ENCODE data around the gene CARS1. TPM values are rescaled to one million over a fixed set of nuclear protein-coding genes. Genes with fewer than 3 reads are reported as not detected.

Gene CARS1
- total RNA-seq, 1 donor from 2014 or later = 59.2 TPM

DNA sequence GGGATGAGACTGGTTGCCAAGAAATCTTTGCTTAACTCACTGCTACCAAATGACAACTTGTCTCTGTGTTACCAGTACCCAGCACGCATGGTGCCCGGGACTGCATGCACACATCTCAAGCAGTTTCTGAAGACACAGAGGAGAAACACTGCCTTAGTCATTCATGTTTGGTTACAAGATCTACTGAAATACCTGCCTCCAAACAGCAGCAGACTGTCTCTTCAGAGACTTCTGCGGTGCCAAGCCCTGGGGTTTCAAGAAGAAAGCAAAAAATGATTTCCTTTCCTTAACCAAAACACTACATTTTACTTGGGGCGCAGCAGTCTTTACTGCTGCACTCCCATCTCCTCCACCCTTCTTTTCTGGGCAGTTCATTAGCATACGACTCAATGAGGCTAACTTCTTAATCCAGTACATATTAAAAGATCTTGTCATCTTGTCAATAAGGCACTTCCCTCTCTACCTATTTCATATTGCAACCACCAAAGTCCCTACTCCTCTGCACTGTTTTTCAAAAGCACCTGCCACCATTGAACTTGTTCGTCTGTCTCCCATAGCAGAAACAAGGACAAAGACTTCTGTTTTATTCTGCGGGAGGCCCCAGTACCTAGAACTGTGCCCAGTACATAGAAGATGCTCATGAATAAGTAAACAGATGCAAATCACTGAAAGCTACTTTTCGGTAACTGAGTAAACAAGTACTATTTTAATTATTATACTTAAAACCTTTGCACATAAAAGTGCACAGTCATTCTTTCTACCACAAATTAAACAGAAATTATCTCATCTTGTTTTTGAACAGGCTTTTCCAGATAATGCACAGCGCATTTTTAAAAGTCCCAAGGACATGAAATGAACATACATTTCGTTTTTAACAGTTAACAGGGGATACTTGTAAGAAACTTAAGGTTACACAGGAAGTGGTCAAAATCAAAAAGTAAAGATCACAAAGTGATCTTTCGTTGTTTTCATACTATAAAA lies 69.1 kb downstream of the CARS1 start:
- Mint-ChIP-seq H3K27me3 (ENCODE audit: low read depth) (no peaks in the 10 kb centered on the region), H3K4me3 (peak overlapping the region; percentile 18), H3K4me1 (peaks cover 34% of the 10 kb centered on the region)

DNA sequence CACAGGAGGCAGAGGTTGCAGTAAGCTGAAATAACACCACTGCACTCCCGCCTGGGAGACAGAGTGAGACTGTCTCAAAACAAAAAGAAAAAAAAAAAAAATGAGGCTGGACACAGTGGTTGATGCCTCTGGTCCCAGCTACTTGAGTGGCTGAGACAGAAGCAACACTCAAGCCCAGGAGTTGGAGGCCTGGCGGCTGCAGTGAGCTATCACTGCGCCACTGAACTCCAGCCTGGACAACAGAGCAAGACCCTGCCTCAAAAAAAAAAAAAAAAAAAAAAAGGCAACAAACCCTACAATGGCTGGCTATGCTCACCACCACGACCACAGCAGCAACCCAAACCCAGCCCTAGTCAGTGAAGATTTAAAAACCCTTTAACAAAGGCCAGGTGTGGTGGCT lies 73.3 kb downstream of the CARS1 start:
- H3K36me3 Mint-ChIP-seq (ENCODE audit: low read depth) = peaks cover 3% of the 10 kb centered on the region
- peaks cover 24% of the 10 kb centered on the region for H3K4me1 Mint-ChIP-seq
- H3K4me3 Mint-ChIP-seq = no peak overlapping the region
- no peaks in the 10 kb centered on the region for H3K27me3 Mint-ChIP-seq (ENCODE audit: low read depth)
- DNase-seq (ENCODE audit: low read depth, low spot score) = no peak
- no peak overlapping the region for H3K27ac Mint-ChIP-seq (ENCODE audit: unreplicated experiment)
- H3K9me3 Mint-ChIP-seq = no peaks in the 10 kb centered on the region
- no peak for TF ChIP-seq CTCF (conservative IDR thresholded peaks at IDR 0.05)

More for the DNA sequence above, 69.1 kb downstream of the CARS1 start:
- peaks cover 3% of the 10 kb centered on the region for H3K36me3 Mint-ChIP-seq (ENCODE audit: low read depth)
- TF ChIP-seq CTCF (conservative IDR thresholded peaks at IDR 0.05) = no peak
- H3K27ac Mint-ChIP-seq (ENCODE audit: unreplicated experiment) = no peak overlapping the region
- H3K9me3 Mint-ChIP-seq = no peaks in the 10 kb centered on the region
- DNase-seq (ENCODE audit: low read depth, low spot score) = no peak

- no peak for DNase-seq (ENCODE audit: low read depth, low spot score)
- Mint-ChIP-seq H3K4me1 (peaks cover 12% of the 10 kb centered on the region), H3K27ac (ENCODE audit: unreplicated experiment) (no peak overlapping the region), H3K4me3 (no peak overlapping the region), H3K27me3 (ENCODE audit: low read depth) (no peaks in the 10 kb centered on the region), H3K9me3 (no peaks in the 10 kb centered on the region), H3K36me3 (ENCODE audit: low read depth) (peaks cover 6% of the 10 kb centered on the region)
- TF ChIP-seq CTCF (conservative IDR thresholded peaks at IDR 0.05) = no peak
Observed at GRCh38 chr11:2982214-2982613, 75.0 kb downstream of the CARS1 start.

GRCh38 chr11:2981130-2981529 lies 76.1 kb downstream of the CARS1 start:
- peaks cover 12% of the 10 kb centered on the region for H3K4me1 Mint-ChIP-seq
- no peak for DNase-seq (ENCODE audit: low read depth, low spot score)
- peaks cover 12% of the 10 kb centered on the region for H3K36me3 Mint-ChIP-seq (ENCODE audit: low read depth)
- no peaks in the 10 kb centered on the region for H3K27me3 Mint-ChIP-seq (ENCODE audit: low read depth)
- no peak overlapping the region for H3K27ac Mint-ChIP-seq (ENCODE audit: unreplicated experiment)
- H3K4me3 Mint-ChIP-seq = no peak overlapping the region
- no peaks in the 10 kb centered on the region for H3K9me3 Mint-ChIP-seq
- no peak for TF ChIP-seq CTCF (conservative IDR thresholded peaks at IDR 0.05)

- H3K27ac Mint-ChIP-seq (ENCODE audit: unreplicated experiment) = no peak overlapping the region
- DNase-seq (ENCODE audit: low read depth, low spot score) = no peak
- no peak overlapping the region for H3K4me3 Mint-ChIP-seq
- no peaks in the 10 kb centered on the region for H3K27me3 Mint-ChIP-seq (ENCODE audit: low read depth)
- TF ChIP-seq CTCF (conservative IDR thresholded peaks at IDR 0.05) = no peak
- H3K4me1 Mint-ChIP-seq = peaks cover 12% of the 10 kb centered on the region
- H3K36me3 Mint-ChIP-seq (ENCODE audit: low read depth) = peaks cover 12% of the 10 kb centered on the region
- H3K9me3 Mint-ChIP-seq = no peaks in the 10 kb centered on the region
Observed at GRCh38 chr11:2980168-2980840, 76.9 kb downstream of the CARS1 start.
